ENCODE results near the gene CORO2B. TPM values are rescaled to one million over a fixed set of nuclear protein-coding genes. Genes with fewer than 3 reads are reported as not detected.

The CORO2B gene
- total RNA-seq, 3 donors from 2014 or later, result 1.3 to 4.7 (median 1.9) TPM

- DNase-seq (no peak), ATAC-seq (no peak)
- Histone ChIP-seq H3K4me3 (no peak overlapping the region), H3K4me1 (ENCODE audit: low read depth) (no peaks in the 10 kb centered on the region), H3K9me3 (no peaks in the 10 kb centered on the region), H3K36me3 (ENCODE audit: low read depth) (no peaks in the 10 kb centered on the region)
- no peak for TF ChIP-seq CTCF (IDR thresholded peaks at IDR 0.05)
- intact Hi-C loops (cut with DNase I, micrococcal nuclease), result loop anchor here in 1 of 2 donors (10.0 kb wide), 1 partner anchor 56 kb away; no protein-coding TSS in a partner anchor
These were observed 139.7 kb downstream of the CORO2B start for GRCh38 chr15:68718468-68718867.

DNA sequence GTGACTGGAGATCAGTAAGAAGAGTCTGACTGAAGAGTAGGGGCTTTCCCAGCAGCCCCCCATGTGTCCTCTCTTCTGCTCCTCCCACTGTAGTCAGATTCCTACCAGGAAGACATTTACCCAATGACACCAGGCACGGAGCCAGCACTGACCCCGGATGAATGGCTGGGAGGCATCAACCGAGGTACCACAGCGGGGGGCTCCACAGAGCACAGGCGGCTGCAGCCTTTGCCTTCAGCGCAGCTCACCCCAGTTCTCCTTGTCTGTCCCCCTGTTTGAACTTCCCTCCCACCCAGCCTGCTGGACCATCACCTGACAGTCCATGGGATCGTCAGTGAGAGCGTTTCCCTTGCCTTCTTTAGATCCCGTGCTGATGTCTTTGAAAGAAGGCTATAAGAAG, 140.3 kb downstream of the CORO2B start:
- TF ChIP-seq CTCF (IDR thresholded peaks at IDR 0.05), result no peak
- Histone ChIP-seq H3K9me3 (no peaks in the 10 kb centered on the region), H3K4me1 (ENCODE audit: low read depth) (no peaks in the 10 kb centered on the region), H3K36me3 (ENCODE audit: low read depth) (no peaks in the 10 kb centered on the region), H3K4me3 (no peak overlapping the region)
- ATAC-seq (no peak), DNase-seq (no peak)
- intact Hi-C loops (cut with DNase I, micrococcal nuclease), result loop anchor here in 1 of 2 donors (10.0 kb wide), 1 partner anchor 56 kb away; no protein-coding TSS in a partner anchor

DNA sequence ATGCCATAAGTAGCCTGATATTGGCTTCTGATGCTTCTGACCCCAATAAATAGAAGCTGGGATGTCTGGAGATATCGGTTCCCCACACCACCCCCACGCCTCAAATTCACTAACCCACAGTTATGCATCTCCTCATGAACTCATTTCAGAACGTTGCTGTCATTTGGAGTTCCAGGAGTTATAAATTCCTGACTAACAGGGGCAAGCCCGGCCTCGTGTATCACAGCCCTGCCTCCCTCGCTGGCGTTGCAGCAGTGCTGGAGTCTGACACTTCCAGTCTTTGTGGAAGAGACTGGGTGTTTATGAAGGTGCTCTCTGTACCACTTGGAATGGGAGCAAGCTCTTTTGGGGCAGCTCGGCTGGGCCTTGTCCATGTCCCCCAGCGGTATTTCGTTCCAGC, 140.9 kb downstream of the CORO2B start:
- Histone ChIP-seq H3K4me3 (no peak overlapping the region), H3K36me3 (ENCODE audit: low read depth) (no peaks in the 10 kb centered on the region), H3K4me1 (ENCODE audit: low read depth) (no peaks in the 10 kb centered on the region), H3K9me3 (no peaks in the 10 kb centered on the region)
- intact Hi-C loops (cut with DNase I, micrococcal nuclease), result loop anchor here in 1 of 2 donors (10.0 kb wide), 1 partner anchor 55 kb away; no protein-coding TSS in a partner anchor
- no peak for TF ChIP-seq CTCF (IDR thresholded peaks at IDR 0.05)
- no peak for DNase-seq
- no peak for ATAC-seq

- ATAC-seq (no peak), DNase-seq (no peak)
- TF ChIP-seq CTCF (IDR thresholded peaks at IDR 0.05), result no peak
- intact Hi-C loops (cut with DNase I, micrococcal nuclease), result no loop called here
- Histone ChIP-seq H3K4me1 (ENCODE audit: low read depth) (no peaks in the 10 kb centered on the region), H3K4me3 (no peak overlapping the region), H3K9me3 (no peaks in the 10 kb centered on the region), H3K36me3 (ENCODE audit: low read depth) (no peaks in the 10 kb centered on the region)
These were observed 143.1 kb downstream of the CORO2B start for GRCh38 chr15:68721886-68722285.

DNA sequence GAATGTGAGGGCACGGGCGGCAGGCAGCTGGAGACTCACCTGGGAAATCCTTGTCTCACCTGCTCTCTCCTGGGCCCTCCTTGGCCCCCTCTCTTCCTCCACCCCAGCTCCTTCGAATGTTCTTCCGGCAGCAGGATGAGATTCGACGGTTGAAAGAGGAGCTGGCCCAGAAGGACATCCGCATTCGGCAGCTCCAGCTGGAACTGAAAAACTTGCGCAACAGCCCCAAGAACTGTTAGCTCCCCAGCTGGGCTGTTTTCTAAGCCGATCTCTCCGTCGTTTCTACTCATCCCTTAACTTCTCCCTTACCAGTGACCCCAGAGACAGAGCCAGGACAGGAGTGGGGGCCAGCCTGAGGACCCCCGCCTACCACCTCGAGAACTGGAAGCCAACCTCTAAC, 146.9 kb downstream of the CORO2B start:
- H3K36me3 ChIP-seq (ENCODE audit: low read depth), result no peaks in the 10 kb centered on the region
- peak; percentile 31 to 48 (median 37) for DNase-seq
- no peaks in the 10 kb centered on the region for H3K4me1 ChIP-seq (ENCODE audit: low read depth)
- intact Hi-C loops (cut with DNase I, micrococcal nuclease), result no loop called here
- no peak overlapping the region for H3K4me3 ChIP-seq
- peak; percentile 42 for ATAC-seq
- H3K9me3 ChIP-seq, result no peaks in the 10 kb centered on the region
- TF ChIP-seq CTCF (IDR thresholded peaks at IDR 0.05), result no peak

GRCh38 chr15:68726246-68726645, 147.5 kb downstream of the CORO2B start:
- Histone ChIP-seq H3K4me3 (no peak overlapping the region), H3K4me1 (ENCODE audit: low read depth) (no peaks in the 10 kb centered on the region), H3K9me3 (no peaks in the 10 kb centered on the region), H3K36me3 (ENCODE audit: low read depth) (no peaks in the 10 kb centered on the region)
- no peak for ATAC-seq
- TF ChIP-seq CTCF (IDR thresholded peaks at IDR 0.05), result no peak
- no peak for DNase-seq
- intact Hi-C loops (cut with DNase I, micrococcal nuclease), result no loop called here

Measured in mucosa of descending colon (tissue), 3 donors.